Activated T-cell treated with anti-CD3 and anti-CD28 coated beads, Interleukin-2, amount 50 U/mL, for 72 hours (primary cell): Measurements from ENCODE around the gene KCNC3. TPM values are rescaled to one million over a fixed set of nuclear protein-coding genes. Genes with fewer than 3 reads are reported as not detected.
A peak's percentile ranks its signal among the peaks of the same experiment; 100 is the strongest.

Experiments
- ATAC-seq, 2 donors: fragments of 150-1000 bp; cut with Tn5 transposase; replicated peaks in 1 of 2; 2 replicates each; pipeline ENCODE4 v1.10.0; 2021; ENCODE audit warnings: moderate library complexity in 2 of 2, mild to moderate bottlenecking in 1 of 2
- DNase-seq, 2 donors: peaks; one replicate each; pipeline ENCODE4 v3.0.0; 2021 to 2022; ENCODE audit warnings: mixed read lengths in 1 of 2
- H3K27ac Mint-ChIP-seq: one replicate; pipeline ENCODE4 v1.8.0; 2022; ENCODE audit warnings: mild to moderate bottlenecking, moderate library complexity, mixed read lengths
- H3K27me3 Mint-ChIP-seq: one replicate; pipeline ENCODE4 v1.8.0; 2022; ENCODE audit warnings: low read depth, mixed read lengths
- H3K36me3 Mint-ChIP-seq, 2 donors: one replicate each; pipeline ENCODE4 v1.8.0; 2022; ENCODE audit warnings: mixed read lengths in 2 of 2, mild to moderate bottlenecking in 1 of 2; ENCODE audit not compliant: insufficient read depth in 2 of 2
- H3K4me1 Mint-ChIP-seq: one replicate; pipeline ENCODE4 v1.8.0; 2022; ENCODE audit warnings: low read depth, mixed read lengths
- H3K4me3 Mint-ChIP-seq, 2 donors: one replicate each; pipeline ENCODE4 v1.8.0; 2022; ENCODE audit warnings: mild to moderate bottlenecking in 2 of 2, mixed read lengths in 2 of 2, moderate library complexity in 2 of 2
- H3K9me3 Mint-ChIP-seq, 2 donors: one replicate each; pipeline ENCODE4 v1.8.0; 2022; ENCODE audit warnings: mixed read lengths in 2 of 2
- total RNA-seq, 2 donors: library from RNA; stranded (reverse); gene quantifications; one replicate each; pipeline ENCODE4 v1.2.3, GENCODE V29; 2022

KCNC3 gene
- total RNA-seq, 2 donors from 2014 or later = 5.2 to 8.3 TPM

DNA sequence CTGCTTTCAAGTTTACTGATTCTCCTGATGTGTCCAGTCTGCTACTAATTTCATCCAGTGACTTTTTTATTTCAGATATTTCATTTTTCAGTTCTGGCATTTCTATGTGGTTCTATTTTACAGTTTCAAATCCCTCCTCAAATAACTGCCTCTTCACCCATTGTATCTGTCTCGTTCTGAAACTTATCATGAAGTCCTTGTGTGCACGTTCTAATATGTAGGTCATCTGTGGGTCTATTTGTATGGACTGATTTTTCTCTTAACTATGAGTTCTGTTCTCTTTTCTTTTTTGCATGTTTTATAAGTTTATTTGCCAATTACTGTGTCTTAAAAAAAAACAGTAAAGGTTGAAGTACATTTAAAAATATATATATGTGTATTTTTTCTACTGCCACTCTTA is 43.3 kb downstream of the KCNC3 start:
- DNase-seq (no peak), ATAC-seq (no peak)
- Mint-ChIP-seq H3K9me3 (peaks cover 3 to 8% of the 10 kb centered on the region in 2 donors), H3K4me1 (no peaks in the 10 kb centered on the region), H3K27me3 (peaks cover 9% of the 10 kb centered on the region), H3K4me3 (no peak overlapping the region), H3K27ac (no peak overlapping the region), H3K36me3 (peaks cover 0 to 8% of the 10 kb centered on the region in 2 donors)

DNA sequence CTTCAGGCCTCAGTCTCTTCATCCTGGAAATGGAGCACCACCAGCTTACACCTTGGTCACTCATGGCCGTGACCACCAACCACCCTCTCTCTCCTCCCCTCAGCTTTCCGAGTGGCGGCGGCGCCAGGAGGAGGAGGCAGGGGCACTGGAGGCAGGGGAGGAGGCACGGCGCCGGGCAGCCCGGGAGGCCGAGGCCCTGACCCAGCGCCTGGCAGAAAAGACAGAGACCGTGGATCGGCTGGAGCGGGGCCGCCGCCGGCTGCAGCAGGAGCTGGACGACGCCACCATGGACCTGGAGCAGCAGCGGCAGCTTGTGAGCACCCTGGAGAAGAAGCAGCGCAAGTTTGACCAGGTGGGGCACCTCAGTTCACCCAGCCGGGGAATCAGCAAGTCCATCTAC is 47.7 kb downstream of the KCNC3 start:
- Mint-ChIP-seq H3K36me3 (peaks cover 0 to 4% of the 10 kb centered on the region in 2 donors), H3K4me1 (no peaks in the 10 kb centered on the region), H3K27me3 (no peaks in the 10 kb centered on the region), H3K9me3 (peaks cover 3 to 8% of the 10 kb centered on the region in 2 donors), H3K4me3 (no peak overlapping the region), H3K27ac (no peak overlapping the region)
- no peak for ATAC-seq
- DNase-seq = no peak

DNA sequence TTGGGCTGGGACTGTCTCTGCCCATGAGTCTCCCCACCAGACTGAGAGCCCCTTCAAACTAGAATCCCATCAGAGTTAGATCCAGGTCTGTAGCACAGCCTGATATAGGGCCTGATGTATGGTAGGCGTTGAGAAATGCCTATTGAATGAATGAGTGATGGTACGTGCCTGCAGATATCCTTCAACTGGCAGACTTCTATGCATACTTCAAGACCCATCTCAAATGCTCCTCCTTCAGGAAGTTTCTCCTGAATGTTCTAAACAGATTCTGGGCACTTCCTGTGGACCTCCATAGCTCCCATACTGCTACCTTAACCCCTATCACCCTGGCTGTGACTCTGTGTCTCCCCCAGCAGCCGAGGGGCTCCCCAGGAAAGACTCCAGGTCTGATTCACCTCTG is 48.2 kb downstream of the KCNC3 start:
- ATAC-seq = no peak
- Mint-ChIP-seq H3K4me1 (no peaks in the 10 kb centered on the region), H3K36me3 (peaks cover 0 to 4% of the 10 kb centered on the region in 2 donors), H3K27ac (no peak overlapping the region), H3K27me3 (no peaks in the 10 kb centered on the region), H3K4me3 (no peak overlapping the region), H3K9me3 (peaks cover 3 to 4% of the 10 kb centered on the region in 2 donors)
- no peak for DNase-seq

DNA sequence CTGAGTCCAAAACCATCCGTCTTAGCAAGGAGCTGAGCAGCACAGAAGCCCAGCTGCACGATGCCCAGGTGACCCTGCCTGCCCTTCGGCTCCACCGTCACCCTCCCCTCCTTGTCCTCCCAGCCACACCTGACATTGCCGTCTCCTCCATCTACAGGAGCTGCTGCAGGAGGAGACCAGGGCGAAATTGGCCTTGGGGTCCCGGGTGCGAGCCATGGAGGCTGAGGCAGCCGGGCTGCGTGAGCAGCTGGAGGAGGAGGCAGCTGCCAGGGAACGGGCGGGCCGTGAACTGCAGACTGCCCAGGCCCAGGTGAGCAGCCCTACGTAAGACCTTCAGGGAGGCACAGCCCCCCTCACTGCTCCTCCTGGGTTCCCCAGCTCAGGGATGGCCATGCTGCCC is 49.1 kb downstream of the KCNC3 start:
- H3K4me3 Mint-ChIP-seq = no peak overlapping the region
- H3K4me1 Mint-ChIP-seq = no peaks in the 10 kb centered on the region
- H3K27me3 Mint-ChIP-seq = no peaks in the 10 kb centered on the region
- ATAC-seq (no peak), DNase-seq (no peak)
- H3K27ac Mint-ChIP-seq = no peak overlapping the region
- no peaks in the 10 kb centered on the region for H3K36me3 Mint-ChIP-seq
- H3K9me3 Mint-ChIP-seq = no peaks in the 10 kb centered on the region

DNA sequence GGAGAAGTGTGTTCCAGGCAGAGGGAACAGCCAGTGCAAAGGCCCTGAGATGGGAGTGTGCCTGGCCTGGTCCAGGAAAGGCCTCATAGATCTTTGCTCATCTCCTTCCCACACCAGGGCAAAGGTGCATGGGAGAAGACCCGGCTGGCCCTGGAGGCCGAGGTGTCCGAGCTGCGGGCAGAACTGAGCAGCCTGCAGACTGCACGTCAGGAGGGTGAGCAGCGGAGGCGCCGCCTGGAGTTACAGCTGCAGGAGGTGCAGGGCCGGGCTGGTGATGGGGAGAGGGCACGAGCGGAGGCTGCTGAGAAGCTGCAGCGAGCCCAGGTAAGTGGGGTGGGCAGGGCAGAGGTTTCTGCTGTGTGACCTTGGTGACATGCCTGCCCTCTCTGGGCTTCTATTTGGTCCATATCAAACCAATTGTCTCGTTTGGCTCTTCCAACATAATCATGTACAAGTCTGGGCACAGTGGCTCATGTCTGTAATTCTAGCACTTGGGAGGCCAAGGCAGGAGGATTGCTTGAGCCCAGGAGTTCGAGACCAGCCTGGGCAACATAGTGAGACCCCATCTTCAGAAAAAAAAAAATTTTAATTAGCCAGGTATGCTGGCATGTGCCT is 51.1 kb downstream of the KCNC3 start:
- H3K27ac Mint-ChIP-seq = no peak overlapping the region
- no peaks in the 10 kb centered on the region for H3K27me3 Mint-ChIP-seq
- no peaks in the 10 kb centered on the region for H3K9me3 Mint-ChIP-seq
- DNase-seq (no peak), ATAC-seq (no peak)
- no peaks in the 10 kb centered on the region for H3K4me1 Mint-ChIP-seq
- no peaks in the 10 kb centered on the region for H3K36me3 Mint-ChIP-seq
- H3K4me3 Mint-ChIP-seq = no peak overlapping the region

DNA sequence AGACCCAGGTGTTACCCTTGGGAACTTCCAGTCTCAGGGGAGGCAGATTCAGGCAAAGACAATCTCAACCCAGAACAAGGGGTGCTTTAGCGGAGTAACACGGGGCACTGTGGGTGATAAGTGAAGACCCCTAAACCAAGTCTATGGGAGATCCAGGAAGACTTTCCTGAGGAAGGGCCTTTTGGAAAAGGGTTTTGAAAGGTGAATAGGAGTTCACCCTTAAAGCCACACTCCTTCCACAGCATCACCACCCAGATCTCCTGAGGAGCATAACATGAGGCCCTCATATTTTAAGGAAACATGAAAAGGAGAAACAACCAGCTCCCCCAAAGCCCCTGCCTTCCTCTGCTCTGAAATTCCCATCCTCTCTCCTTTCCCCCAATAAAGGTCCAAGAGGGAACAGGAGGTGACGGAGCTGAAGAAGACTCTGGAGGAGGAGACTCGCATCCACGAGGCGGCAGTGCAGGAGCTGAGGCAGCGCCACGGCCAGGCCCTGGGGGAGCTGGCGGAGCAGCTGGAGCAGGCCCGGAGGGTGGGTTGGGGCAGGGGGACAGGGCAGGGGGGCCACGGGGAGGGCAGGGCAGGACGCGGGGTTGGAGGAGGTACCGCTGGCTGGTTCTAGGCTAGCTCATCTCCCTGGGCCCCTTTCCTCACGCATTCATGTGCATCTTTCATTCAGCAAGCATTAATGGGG is 52.7 kb downstream of the KCNC3 start:
- Mint-ChIP-seq H3K4me1 (no peaks in the 10 kb centered on the region), H3K27me3 (peaks cover 8% of the 10 kb centered on the region), H3K4me3 (no peak overlapping the region), H3K36me3 (no peaks in the 10 kb centered on the region), H3K27ac (no peak overlapping the region), H3K9me3 (no peaks in the 10 kb centered on the region)
- ATAC-seq (no peak), DNase-seq (no peak)

DNA sequence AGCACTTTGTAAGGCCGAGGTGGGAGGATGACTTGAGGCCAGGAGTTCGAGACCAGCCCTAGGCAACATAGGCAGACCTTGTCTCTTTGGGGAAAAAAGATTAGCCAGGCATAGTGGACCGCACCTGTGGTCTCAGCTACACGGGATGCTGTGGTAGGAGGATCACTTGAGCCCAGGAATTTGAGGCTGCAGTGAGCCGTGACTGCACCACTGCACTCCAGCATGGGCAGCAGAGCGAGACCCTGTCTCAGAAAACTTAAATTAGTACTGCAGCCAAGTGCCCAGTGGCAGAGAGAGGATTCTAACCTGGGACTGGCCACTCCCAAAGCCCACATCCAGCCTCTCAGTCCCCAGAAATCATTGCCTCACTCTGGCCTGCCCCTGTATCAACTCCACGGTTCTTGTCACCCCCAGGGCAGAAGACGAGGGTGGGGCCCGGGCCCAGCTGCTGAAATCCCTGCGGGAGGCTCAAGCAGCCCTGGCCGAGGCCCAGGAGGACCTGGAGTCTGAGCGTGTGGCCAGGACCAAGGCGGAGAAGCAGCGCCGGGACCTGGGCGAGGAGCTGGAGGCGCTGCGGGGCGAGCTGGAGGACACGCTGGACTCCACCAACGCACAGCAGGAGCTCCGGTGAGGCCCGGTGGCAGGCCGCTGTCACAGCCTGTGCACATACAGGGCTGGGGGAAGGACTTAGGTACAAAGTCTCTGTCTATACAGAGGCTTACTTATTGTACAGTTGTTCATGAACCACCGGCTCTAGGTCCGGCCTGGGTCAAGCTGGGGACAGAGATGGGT is 53.4 kb downstream of the KCNC3 start:
- H3K4me3 Mint-ChIP-seq = no peak overlapping the region

DNA sequence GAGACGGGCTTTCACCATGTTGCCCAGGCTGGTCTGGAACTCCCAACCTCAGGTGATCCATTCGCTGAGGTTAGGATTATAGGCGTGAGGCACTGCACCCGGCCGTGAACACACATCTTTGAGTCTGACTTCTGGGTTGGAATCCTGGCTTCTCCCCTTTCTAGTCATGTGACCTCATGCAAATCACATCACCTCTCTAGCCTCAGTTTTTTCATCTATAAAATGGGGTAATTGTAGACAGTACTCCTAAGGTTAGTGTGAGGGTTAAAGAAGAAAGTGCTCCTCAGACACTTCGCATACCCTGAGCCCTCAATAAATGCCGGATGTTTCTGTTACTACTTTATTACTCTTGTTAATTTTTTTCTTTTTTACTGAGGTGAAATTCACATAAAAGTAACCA is 55.4 kb downstream of the KCNC3 start:
- no peak for ATAC-seq
- no peak for DNase-seq
- no peaks in the 10 kb centered on the region for H3K4me1 Mint-ChIP-seq
- no peak overlapping the region for H3K27ac Mint-ChIP-seq
- no peaks in the 10 kb centered on the region for H3K36me3 Mint-ChIP-seq
- no peak overlapping the region for H3K4me3 Mint-ChIP-seq
- H3K27me3 Mint-ChIP-seq = peaks cover 8% of the 10 kb centered on the region
- H3K9me3 Mint-ChIP-seq = no peaks in the 10 kb centered on the region

More for the DNA sequence above, 53.4 kb downstream of the KCNC3 start:
- Mint-ChIP-seq H3K27ac (no peak overlapping the region), H3K27me3 (peaks cover 8% of the 10 kb centered on the region), H3K36me3 (no peaks in the 10 kb centered on the region), H3K4me1 (no peaks in the 10 kb centered on the region), H3K9me3 (no peaks in the 10 kb centered on the region)
- no peak for DNase-seq
- no peak for ATAC-seq

DNA sequence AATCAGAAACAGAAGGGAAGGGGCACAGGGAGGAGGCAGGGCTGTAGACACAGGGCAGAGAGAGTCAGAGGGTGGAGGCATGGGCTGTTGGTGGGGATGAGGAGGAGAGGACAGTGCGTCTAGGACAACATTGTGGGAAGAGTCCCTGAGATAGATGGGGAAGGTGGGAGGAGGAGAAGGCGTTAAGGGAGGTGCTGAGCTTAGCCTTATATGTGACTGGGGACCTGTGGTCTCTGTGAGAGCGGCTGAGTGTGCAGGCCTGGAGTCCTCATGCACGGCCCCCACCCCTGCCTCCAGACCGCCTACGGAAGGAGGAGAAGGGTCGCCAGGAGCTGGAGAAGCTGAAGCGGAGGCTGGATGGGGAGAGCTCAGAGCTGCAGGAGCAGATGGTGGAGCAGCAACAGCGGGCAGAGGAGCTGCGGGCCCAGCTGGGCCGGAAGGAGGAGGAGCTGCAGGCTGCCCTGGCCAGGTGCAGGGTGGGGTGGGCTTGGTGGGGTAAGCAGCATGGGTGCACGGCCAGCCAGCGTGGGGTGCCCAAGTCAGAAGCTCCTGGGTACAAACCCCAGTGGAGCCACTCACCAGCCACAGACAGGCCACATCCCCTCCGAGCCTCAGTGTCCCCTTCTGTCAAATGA is 56.8 kb downstream of the KCNC3 start:
- Mint-ChIP-seq H3K9me3 (no peaks in the 10 kb centered on the region), H3K4me3 (no peak overlapping the region), H3K4me1 (no peaks in the 10 kb centered on the region), H3K36me3 (no peaks in the 10 kb centered on the region), H3K27ac (no peak overlapping the region), H3K27me3 (peaks cover 14% of the 10 kb centered on the region)
- DNase-seq = no peak
- ATAC-seq = no peak

DNA sequence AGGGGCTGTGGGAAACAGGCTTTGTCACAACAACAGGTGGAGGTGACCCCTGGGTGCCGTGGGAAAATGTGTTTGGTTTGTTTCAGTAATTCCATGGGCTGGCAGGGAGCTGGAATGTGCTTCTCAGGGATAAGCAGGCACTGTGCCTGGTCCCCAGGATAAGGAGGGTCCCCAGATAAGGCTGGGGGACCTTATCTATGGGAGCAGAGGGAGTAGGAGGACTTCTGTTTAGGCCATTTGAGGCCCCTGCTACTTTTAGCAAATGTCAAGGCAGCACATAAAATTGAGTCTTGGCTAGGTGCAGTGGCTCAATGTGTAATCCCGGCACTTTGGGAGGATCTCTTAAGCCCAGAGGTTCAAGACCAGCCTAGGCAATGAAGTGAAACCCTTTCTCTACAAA is 59.5 kb downstream of the KCNC3 start:
- Mint-ChIP-seq H3K4me1 (no peaks in the 10 kb centered on the region), H3K9me3 (no peaks in the 10 kb centered on the region), H3K27me3 (peaks cover 16% of the 10 kb centered on the region), H3K27ac (no peak overlapping the region), H3K36me3 (no peaks in the 10 kb centered on the region), H3K4me3 (no peak overlapping the region)
- ATAC-seq (no peak), DNase-seq (no peak)

DNA sequence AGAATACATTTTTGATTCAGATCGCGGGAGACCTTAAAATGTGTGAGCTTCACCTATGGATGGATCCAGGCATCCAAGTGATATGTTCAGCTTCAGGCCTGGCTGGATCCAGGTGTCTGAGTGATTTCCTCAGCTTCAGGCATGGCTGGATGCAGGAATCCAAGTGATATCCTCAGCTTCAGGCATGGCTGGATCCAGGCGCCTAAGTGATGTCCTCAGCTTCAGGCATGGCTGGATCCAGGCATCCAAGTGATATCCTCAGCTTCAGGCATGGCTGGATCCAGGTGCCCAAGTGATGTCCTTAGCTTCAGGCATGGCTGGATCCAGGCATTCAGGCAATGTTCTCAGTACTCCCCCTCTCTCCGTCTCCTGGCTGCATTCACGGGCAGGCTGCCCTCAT is 60.7 kb downstream of the KCNC3 start:
- Mint-ChIP-seq H3K36me3 (no peaks in the 10 kb centered on the region), H3K9me3 (no peaks in the 10 kb centered on the region), H3K27ac (no peak overlapping the region), H3K4me1 (no peaks in the 10 kb centered on the region), H3K27me3 (peaks cover 16% of the 10 kb centered on the region), H3K4me3 (no peak overlapping the region)
- DNase-seq (no peak), ATAC-seq (no peak)

DNA sequence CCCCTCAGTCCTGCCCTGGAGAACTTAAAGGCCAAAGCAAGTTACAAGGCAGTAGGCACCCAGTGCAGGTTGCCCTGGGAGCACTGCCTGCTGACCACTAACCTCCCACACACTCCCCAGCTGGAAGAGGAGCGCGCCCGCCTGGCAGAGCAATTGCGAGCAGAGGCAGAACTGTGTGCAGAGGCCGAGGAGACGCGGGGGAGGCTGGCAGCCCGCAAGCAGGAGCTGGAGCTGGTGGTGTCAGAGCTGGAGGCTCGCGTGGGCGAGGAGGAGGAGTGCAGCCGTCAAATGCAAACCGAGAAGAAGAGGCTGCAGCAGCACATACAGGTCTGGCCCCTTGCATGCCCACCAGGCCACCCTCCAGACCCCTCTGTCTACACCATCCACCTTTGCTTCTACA is 61.1 kb downstream of the KCNC3 start:
- Mint-ChIP-seq H3K4me3 (no peak overlapping the region), H3K9me3 (no peaks in the 10 kb centered on the region), H3K4me1 (no peaks in the 10 kb centered on the region), H3K27me3 (peaks cover 16% of the 10 kb centered on the region), H3K27ac (no peak overlapping the region), H3K36me3 (no peaks in the 10 kb centered on the region)
- DNase-seq (no peak), ATAC-seq (no peak)

DNA sequence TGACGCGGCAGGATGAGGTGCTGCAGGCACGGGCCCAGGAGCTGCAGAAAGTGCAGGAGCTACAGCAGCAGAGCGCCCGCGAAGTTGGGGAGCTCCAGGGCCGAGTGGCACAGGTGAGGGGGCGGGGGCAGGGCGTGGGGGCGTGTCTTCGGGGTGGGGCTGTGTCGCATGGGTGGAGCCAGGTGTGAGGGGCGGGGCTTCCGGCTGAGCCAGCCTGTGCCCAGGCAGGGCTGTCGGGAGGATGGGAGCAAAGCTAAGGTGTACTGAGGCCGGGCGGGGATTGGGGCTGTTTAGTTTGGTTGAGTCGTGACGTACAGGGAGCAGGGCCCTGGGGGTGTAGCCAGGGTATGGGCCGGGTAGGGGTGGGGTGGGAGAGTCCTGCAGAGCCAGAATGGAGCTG is 62.3 kb downstream of the KCNC3 start:
- DNase-seq (peak; percentile 44 to 55), ATAC-seq (peak; percentile 60 to 81)
- H3K9me3 Mint-ChIP-seq = no peaks in the 10 kb centered on the region
- H3K27ac Mint-ChIP-seq = no peak overlapping the region
- no peaks in the 10 kb centered on the region for H3K36me3 Mint-ChIP-seq
- peaks cover 10% of the 10 kb centered on the region for H3K27me3 Mint-ChIP-seq
- no peak overlapping the region for H3K4me3 Mint-ChIP-seq
- no peaks in the 10 kb centered on the region for H3K4me1 Mint-ChIP-seq
